ENCODE data around the gene FAM193B. TPM values are rescaled to one million over a fixed set of nuclear protein-coding genes. Genes with fewer than 3 reads are reported as not detected.

FAM193B gene
- total and polyA plus RNA-seq, 9 of the 15 experiments (the other 6 are each of a cell fraction or from before 2014, with no cell fraction given) = 4.4 to 76.4 (median 37.3) TPM

- TF ChIP-seq, protein P1, sequence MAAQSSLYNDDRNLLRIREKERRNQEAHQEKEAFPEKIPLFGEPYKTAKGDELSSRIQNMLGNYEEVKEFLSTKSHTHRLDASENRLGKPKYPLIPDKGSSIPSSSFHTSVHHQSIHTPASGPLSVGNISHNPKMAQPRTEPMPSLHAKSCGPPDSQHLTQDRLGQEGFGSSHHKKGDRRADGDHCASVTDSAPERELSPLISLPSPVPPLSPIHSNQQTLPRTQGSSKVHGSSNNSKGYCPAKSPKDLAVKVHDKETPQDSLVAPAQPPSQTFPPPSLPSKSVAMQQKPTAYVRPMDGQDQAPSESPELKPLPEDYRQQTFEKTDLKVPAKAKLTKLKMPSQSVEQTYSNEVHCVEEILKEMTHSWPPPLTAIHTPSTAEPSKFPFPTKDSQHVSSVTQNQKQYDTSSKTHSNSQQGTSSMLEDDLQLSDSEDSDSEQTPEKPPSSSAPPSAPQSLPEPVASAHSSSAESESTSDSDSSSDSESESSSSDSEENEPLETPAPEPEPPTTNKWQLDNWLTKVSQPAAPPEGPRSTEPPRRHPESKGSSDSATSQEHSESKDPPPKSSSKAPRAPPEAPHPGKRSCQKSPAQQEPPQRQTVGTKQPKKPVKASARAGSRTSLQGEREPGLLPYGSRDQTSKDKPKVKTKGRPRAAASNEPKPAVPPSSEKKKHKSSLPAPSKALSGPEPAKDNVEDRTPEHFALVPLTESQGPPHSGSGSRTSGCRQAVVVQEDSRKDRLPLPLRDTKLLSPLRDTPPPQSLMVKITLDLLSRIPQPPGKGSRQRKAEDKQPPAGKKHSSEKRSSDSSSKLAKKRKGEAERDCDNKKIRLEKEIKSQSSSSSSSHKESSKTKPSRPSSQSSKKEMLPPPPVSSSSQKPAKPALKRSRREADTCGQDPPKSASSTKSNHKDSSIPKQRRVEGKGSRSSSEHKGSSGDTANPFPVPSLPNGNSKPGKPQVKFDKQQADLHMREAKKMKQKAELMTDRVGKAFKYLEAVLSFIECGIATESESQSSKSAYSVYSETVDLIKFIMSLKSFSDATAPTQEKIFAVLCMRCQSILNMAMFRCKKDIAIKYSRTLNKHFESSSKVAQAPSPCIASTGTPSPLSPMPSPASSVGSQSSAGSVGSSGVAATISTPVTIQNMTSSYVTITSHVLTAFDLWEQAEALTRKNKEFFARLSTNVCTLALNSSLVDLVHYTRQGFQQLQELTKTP (IDR thresholded peaks at IDR 0.05; ENCODE audit: low read depth in 1 of 2, partially characterized antibody in 2 of 2) = peak; percentile 49 to 66
- TF ChIP-seq NKRF (IDR thresholded peaks at IDR 0.05; ENCODE audit: borderline replicate concordance) (peak; percentile 96), ZFP36 (IDR thresholded peaks at IDR 0.05; ENCODE audit: low read depth, low read length, partially characterized antibody) (no peak), ZNF174 (CRISPR knock-in tag; IDR thresholded peaks at IDR 0.05) (no peak), ZNF143 (CRISPR knock-in tag; IDR thresholded peaks at IDR 0.05) (peak; percentile 77), GTF2E2 (tag; IDR thresholded peaks at IDR 0.05) (no peak), RBBP5 (IDR thresholded peaks at IDR 0.05; ENCODE audit: borderline replicate concordance, insufficient read depth, low read length, poor library complexity, severe bottlenecking) (peak; percentile 89), SREBF2 (CRISPR knock-in tag; IDR thresholded peaks at IDR 0.05) (no peak), CHD1 (IDR thresholded peaks at IDR 0.05; ENCODE audit: low read length) (peak; percentile 59), ZBTB2 (IDR thresholded peaks at IDR 0.05) (peak; percentile 95)
These were observed 37.5 kb downstream of the FAM193B start, which contains the start of gene DDX41 (continued) for GRCh38 chr5:177516601-177517568.

Data from K562 (cell line).